HCT116 (cell line): ENCODE results near the gene RND2. TPM values are rescaled to one million over a fixed set of nuclear protein-coding genes. Genes with fewer than 3 reads are reported as not detected.

Experiments
- ATAC-seq: fragments of 200-7000 bp; cut with Tn5 transposase; 2 replicates; pipeline ENCODE4 v1.9.1; 2020; ENCODE audit warnings: mild to moderate bottlenecking, moderate library complexity
- BruUV-seq: library from RNA; stranded (reverse); fragments of 400-500 nt; replicated peaks from 2 replicates; lab custom pipeline; 2021; lab: Mats Ljungman, UMichigan
- CTCF ChIA-PET: fragments of 300-600 bp; sonication (Branson Sonifier 250); formaldehyde crosslinking; loops from one replicate; lab custom pipeline; 2021; ENCODE audit warnings: antibody characterized with exemption; lab: Charles Lee
- POLR2A ChIA-PET: fragments of 300-600, 350-600 bp; sonication (Branson Sonifier 250); formaldehyde crosslinking; loops from one replicate; lab custom pipeline; 2021; ENCODE audit warnings: antibody characterized with exemption; lab: Charles Lee
- RAD21 ChIA-PET, 2 experiments: fragments of 300-600 bp; sonication (Branson Sonifier 250); formaldehyde crosslinking; loops; one replicate each; lab custom pipeline; 2023; ENCODE audit warnings: low total read pairs in 2 of 2; ENCODE audit not compliant: uncharacterized antibody in 2 of 2, unreplicated experiment in 2 of 2, low non-redundant PET in 1 of 2; lab: Charles Lee
- DNase-seq: peaks from one replicate; pipeline ENCODE4 v3.0.0-alpha.2; 2010; ENCODE audit warnings: low read depth, low spot score
- H2AFZ ChIP-seq: fragments of 200-600 bp; shearing (Covaris generic), sonication (generic); 2 replicates; pipeline ENCODE4 v1.6.1; 2017; ENCODE audit warnings: low read depth, mixed run types, mixed read lengths, antibody characterized with exemption, low read length; ENCODE audit not compliant: poor library complexity, severe bottlenecking
- H3K27ac ChIP-seq: 2 replicates; pipeline ENCODE4 v1.5.1; 2012; ENCODE audit warnings: low read depth, low read length
- H3K27me3 ChIP-seq: fragments of 200-600 bp; sonication (generic); 2 replicates; pipeline ENCODE4 v1.6.1; 2016; ENCODE audit warnings: mixed run types, low read length, mixed read lengths; ENCODE audit not compliant: insufficient read depth
- H3K36me3 ChIP-seq, 2 experiments: fragments of 200-500 bp in 1 of 2; fragments of 200-600 bp in 1 of 2; sonication (Bioruptor generic) in 1 of 2; sonication (generic) in 1 of 2; 2 replicates each; pipeline versions ENCODE4 v1.5.1 to v1.6.1; 2014 to 2016; ENCODE audit warnings: low read length in 2 of 2, inconsistent platforms in 1 of 2, mixed read lengths in 1 of 2, mixed run types in 1 of 2; ENCODE audit not compliant: insufficient read depth in 2 of 2, control insufficient read depth in 1 of 2
- H3K4me1 ChIP-seq, 2 experiments: fragments of 200-600 bp in 1 of 2; sonication (generic) in 1 of 2; 2 replicates each; pipeline versions ENCODE4 v1.5.1 to v1.6.1; 2012 to 2017; ENCODE audit warnings: low read length in 2 of 2, inconsistent platforms in 1 of 2, mild to moderate bottlenecking in 1 of 2, mixed read lengths in 1 of 2, mixed run types in 1 of 2, moderate library complexity in 1 of 2; ENCODE audit not compliant: insufficient read depth in 2 of 2, control insufficient read depth in 1 of 2
- H3K4me2 ChIP-seq: fragments of 200-600 bp; sonication (generic); 2 replicates; pipeline ENCODE4 v1.6.1; 2017; ENCODE audit warnings: mixed run types, low read length, mixed read lengths
- H3K4me3 ChIP-seq, 2 experiments: fragments of 200-600 bp in 1 of 2; sonication (generic) in 1 of 2; replicated peaks in 1 of 2; 2 replicates each; pipeline ENCODE4 v1.5.1; 2011 to 2016; ENCODE audit warnings: low read length in 2 of 2, control low read depth in 1 of 2, low read depth in 1 of 2, mild to moderate bottlenecking in 1 of 2, mixed read lengths in 1 of 2, mixed run types in 1 of 2
- H3K79me2 ChIP-seq: fragments of 200-600 bp; sonication (generic); 2 replicates; pipeline ENCODE4 v1.6.1; 2017; ENCODE audit warnings: mild to moderate bottlenecking, mixed run types, low read length, moderate library complexity, mixed read lengths; ENCODE audit not compliant: insufficient read depth
- H3K9ac ChIP-seq: fragments of 200-600 bp; sonication (generic); 2 replicates; pipeline ENCODE4 v1.6.1; 2016; ENCODE audit warnings: low read length, mixed read lengths
- H3K9me2 ChIP-seq: fragments of 200-600 bp; sonication (generic), shearing (Covaris generic); 2 replicates; pipeline ENCODE4 v1.6.1; 2017; ENCODE audit warnings: mixed run types, mild to moderate bottlenecking, moderate library complexity; ENCODE audit not compliant: insufficient read depth
- H3K9me3 ChIP-seq, 2 experiments: fragments of 200-500 bp in 1 of 2; fragments of 200-600 bp in 1 of 2; sonication (Bioruptor generic) in 1 of 2; sonication (generic) in 1 of 2; 2 replicates each; pipeline ENCODE4 v1.6.1; 2014 to 2017; ENCODE audit warnings: low read length in 2 of 2, mixed read lengths in 2 of 2, inconsistent platforms in 1 of 2, low read depth in 1 of 2, mild to moderate bottlenecking in 1 of 2, mixed run types in 1 of 2, moderate library complexity in 1 of 2; ENCODE audit not compliant: control insufficient read depth in 1 of 2, insufficient read depth in 1 of 2
- H4K20me1 ChIP-seq: fragments of 200-600 bp; sonication (generic), shearing (Covaris generic); 2 replicates; pipeline ENCODE4 v1.6.1; 2017; ENCODE audit warnings: mixed run types, mild to moderate bottlenecking, moderate library complexity; ENCODE audit not compliant: insufficient read depth
- ELF1 ChIP-seq: IDR thresholded peaks from 2 replicates; pipeline ENCODE4 v1.6.1; 2012; ENCODE audit warnings: low read depth, borderline replicate concordance
- EZH2phosphoT487 ChIP-seq: fragments of 200-600 bp; IDR thresholded peaks from 2 replicates; pipeline ENCODE4 v1.6.1; 2018; ENCODE audit warnings: antibody characterized with exemption, borderline replicate concordance
- POLR2A ChIP-seq: IDR thresholded peaks from 2 replicates; pipeline ENCODE4 v1.7.0; 2011; ENCODE audit warnings: borderline replicate concordance; ENCODE audit not compliant: insufficient read depth, insufficient read length; ENCODE audit errors: extremely low read depth
- SIN3A ChIP-seq: IDR thresholded peaks from 2 replicates; pipeline ENCODE4 v1.6.1; 2012; ENCODE audit warnings: low read depth
- SRF ChIP-seq: IDR thresholded peaks from 2 replicates; pipeline ENCODE4 v1.6.1; 2012; ENCODE audit warnings: low read depth
- YY1 ChIP-seq: IDR thresholded peaks from 2 replicates; pipeline ENCODE4 v1.6.1; 2011; ENCODE audit warnings: low read length, low read depth, moderate library complexity, mild to moderate bottlenecking; ENCODE audit not compliant: insufficient replicate concordance; ENCODE audit errors: extremely low read depth
- intact Hi-C: fragments of 100-400 bp; cut with micrococcal nuclease; formaldehyde crosslinking; loops from 2 replicates; pipeline ENCODE4 v1.10.0; 2022
- total RNA-seq: library from RNA; stranded (reverse); gene quantifications from one replicate; pipeline ENCODE4 v1.2.1, GENCODE V29; 2021; ENCODE audit not compliant: unreplicated experiment
- TF ChIP-seq, protein P1 (sequence below): IDR thresholded peaks from 2 replicates; pipeline ENCODE4 v1.6.1; 2011; ENCODE audit warnings: mild to moderate bottlenecking, low read length, moderate library complexity; ENCODE audit not compliant: insufficient replicate concordance; ENCODE audit errors: extremely low read depth
- TF ChIP-seq, protein P2 (sequence below): IDR thresholded peaks from 2 replicates; pipeline ENCODE4 v1.6.1; 2012

RND2 gene
- total RNA-seq, 1 experiment from 2014 or later: 0.66 TPM

- BruUV-seq: no TSS peak
Observed at GRCh38 chr17:43056051-43056450, 31.0 kb downstream of the RND2 start.

More at GRCh38 chr17:43056051-43056450, 31.0 kb downstream of the RND2 start:
- Histone ChIP-seq H3K4me2 (no peak overlapping the region), H3K27me3 (no peaks in the 10 kb centered on the region), H3K4me1 (no peaks in the 10 kb centered on the region), H3K9me2 (no peaks in the 10 kb centered on the region), H3K4me3 (no peak overlapping the region), H3K9me3 (no peaks in the 10 kb centered on the region), H2AFZ (no peak overlapping the region), H3K9ac (no peak overlapping the region), H3K27ac (no peak overlapping the region), H4K20me1 (no peaks in the 10 kb centered on the region), H3K36me3 (peaks cover 11 to 20% of the 10 kb centered on the region in 2 experiments), H3K79me2 (no peaks in the 10 kb centered on the region)
- ATAC-seq: no peak
- TF ChIP-seq ELF1 (no peak), POLR2A (no peak), SIN3A (no peak), SRF (no peak), EZH2phosphoT487 (no peak), YY1 (no peak)
- TF ChIP-seq, protein P1, sequence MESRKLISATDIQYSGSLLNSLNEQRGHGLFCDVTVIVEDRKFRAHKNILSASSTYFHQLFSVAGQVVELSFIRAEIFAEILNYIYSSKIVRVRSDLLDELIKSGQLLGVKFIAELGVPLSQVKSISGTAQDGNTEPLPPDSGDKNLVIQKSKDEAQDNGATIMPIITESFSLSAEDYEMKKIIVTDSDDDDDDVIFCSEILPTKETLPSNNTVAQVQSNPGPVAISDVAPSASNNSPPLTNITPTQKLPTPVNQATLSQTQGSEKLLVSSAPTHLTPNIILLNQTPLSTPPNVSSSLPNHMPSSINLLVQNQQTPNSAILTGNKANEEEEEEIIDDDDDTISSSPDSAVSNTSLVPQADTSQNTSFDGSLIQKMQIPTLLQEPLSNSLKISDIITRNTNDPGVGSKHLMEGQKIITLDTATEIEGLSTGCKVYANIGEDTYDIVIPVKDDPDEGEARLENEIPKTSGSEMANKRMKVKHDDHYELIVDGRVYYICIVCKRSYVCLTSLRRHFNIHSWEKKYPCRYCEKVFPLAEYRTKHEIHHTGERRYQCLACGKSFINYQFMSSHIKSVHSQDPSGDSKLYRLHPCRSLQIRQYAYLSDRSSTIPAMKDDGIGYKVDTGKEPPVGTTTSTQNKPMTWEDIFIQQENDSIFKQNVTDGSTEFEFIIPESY: no peak
- TF ChIP-seq, protein P2, sequence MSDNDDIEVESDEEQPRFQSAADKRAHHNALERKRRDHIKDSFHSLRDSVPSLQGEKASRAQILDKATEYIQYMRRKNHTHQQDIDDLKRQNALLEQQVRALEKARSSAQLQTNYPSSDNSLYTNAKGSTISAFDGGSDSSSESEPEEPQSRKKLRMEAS: no peak
- CTCF ChIA-PET: no interaction called here
- DNase-seq: no peak
- intact Hi-C loops: no loop called here
- RAD21 ChIA-PET: no interaction called here
- POLR2A ChIA-PET: no interaction called here
